K562 (cell line): ENCODE results near the gene ABCA3. TPM values are rescaled to one million over a fixed set of nuclear protein-coding genes. Genes with fewer than 3 reads are reported as not detected.

Source experiments
- ATAC-seq: fragments of 200-7000 bp; cut with Tn5 transposase; 3 replicates; pipeline ENCODE4 v1.9.1; 2020; ENCODE audit warnings: moderate library complexity
- BruUV-seq: library from RNA; stranded (reverse); fragments of 400-500 nt; replicated peaks from 2 replicates; lab custom pipeline; 2021; lab: Mats Ljungman, UMichigan
- CTCF ChIA-PET: fragments of 300-600 bp; formaldehyde crosslinking; extraction: SDS; loops from one replicate; lab custom pipeline; 2021; ENCODE audit warnings: low intra/inter-chr PET ratio; lab: Yijun Ruan, JAX
- POLR2A ChIA-PET: fragments of 300-600, 350-650 bp; sonication (Branson Sonifier 250); formaldehyde crosslinking; extraction: SDS; loops from one replicate; lab custom pipeline; 2021; ENCODE audit warnings: antibody characterized with exemption, inconsistent platforms; lab: Yijun Ruan, JAX
- DNase-seq, 4 experiments: peaks; one replicate each; pipeline versions ENCODE4 v3.0.0 to v3.0.0-alpha.2; 2011 to 2018; ENCODE audit warnings: low spot score in 3 of 4, mixed read lengths in 3 of 4; ENCODE audit errors: extremely low read depth in 1 of 4
- FAIRE-seq: peaks from 2 replicates; lab custom pipeline; 2011; peaks lifted over from hg19 to GRCh38; lab: Jason Lieb, UNC
- H2AFZ ChIP-seq: 2 replicates; pipeline ENCODE4 v1.6.0; 2011; ENCODE audit warnings: low read depth, low read length, control low read depth, inconsistent platforms
- H3K27ac ChIP-seq: fragments of 200-600 bp; 3 replicates; pipeline ENCODE4 v1.8.0; 2011; ENCODE audit warnings: low read depth, mild to moderate bottlenecking, control low read depth, inconsistent platforms, low read length, moderate library complexity, mixed read lengths; ENCODE audit errors: extremely low read depth
- H3K27me3 ChIP-seq, 2 experiments: fragments of 300-600 bp in 1 of 2; 2 replicates in 1 of 2; 3 replicates in 1 of 2; pipeline versions ENCODE4 v1.6.0 to v1.8.0; 2011; ENCODE audit warnings: inconsistent platforms in 2 of 2, low read length in 2 of 2, mild to moderate bottlenecking in 1 of 2, mixed read lengths in 1 of 2, moderate library complexity in 1 of 2; ENCODE audit not compliant: control insufficient read depth in 2 of 2, insufficient read depth in 2 of 2
- H3K36me3 ChIP-seq: fragments of 300-600 bp; 3 replicates; pipeline ENCODE4 v1.8.0; 2011; ENCODE audit warnings: mild to moderate bottlenecking, low read length, inconsistent platforms; ENCODE audit not compliant: control insufficient read depth, insufficient read depth
- H3K4me1 ChIP-seq, 2 experiments: fragments of 200-600 bp in 1 of 2; replicated peaks in 1 of 2; 2 replicates in 1 of 2; 3 replicates in 1 of 2; pipeline versions ENCODE4 v1.5.1 to v1.8.0; 2011; ENCODE audit warnings: inconsistent platforms in 2 of 2, low read length in 2 of 2, mild to moderate bottlenecking in 1 of 2, mixed read lengths in 1 of 2, moderate library complexity in 1 of 2; ENCODE audit not compliant: control insufficient read depth in 2 of 2, insufficient read depth in 2 of 2
- H3K4me2 ChIP-seq: 2 replicates; pipeline ENCODE4 v1.6.1; 2011; ENCODE audit warnings: low read length, control low read depth, inconsistent platforms, mixed read lengths; ENCODE audit not compliant: insufficient read depth
- H3K4me3 ChIP-seq: fragments of 200-600 bp; sonication (generic), shearing (Covaris generic); 2 replicates; pipeline ENCODE4 v1.5.1; 2016; ENCODE audit warnings: control low read depth, inconsistent platforms
- H3K79me2 ChIP-seq: fragments of 200-600 bp; 3 replicates; pipeline ENCODE4 v1.8.0; 2011; ENCODE audit warnings: low read length, inconsistent platforms; ENCODE audit not compliant: control insufficient read depth, insufficient read depth
- H3K9ac ChIP-seq, 2 experiments: 2 replicates each; pipeline versions ENCODE4 v1.6.0 to v1.6.1; 2011; ENCODE audit warnings: low read depth in 2 of 2, low read length in 2 of 2, control low read depth in 1 of 2, inconsistent platforms in 1 of 2, mild to moderate bottlenecking in 1 of 2, mixed read lengths in 1 of 2; ENCODE audit not compliant: insufficient read depth in 1 of 2
- H3K9me1 ChIP-seq: one replicate; pipeline ENCODE4 v1.6.0; 2011; ENCODE audit warnings: inconsistent platforms, mild to moderate bottlenecking, low read length, moderate library complexity; ENCODE audit not compliant: control insufficient read depth, insufficient read depth
- H3K9me3 ChIP-seq: replicated peaks from 2 replicates; pipeline ENCODE4 v1.5.1; 2011; ENCODE audit warnings: low read depth, low read length, inconsistent platforms; ENCODE audit not compliant: control insufficient read depth, insufficient read depth
- H4K20me1 ChIP-seq: replicated peaks from 2 replicates; pipeline ENCODE4 v1.6.1; 2011; ENCODE audit warnings: low read length, inconsistent platforms, mixed read lengths; ENCODE audit not compliant: control insufficient read depth, insufficient read depth
- DIDO1 ChIP-seq: fragments of 450-650 bp; IDR thresholded peaks from 2 replicates; pipeline ENCODE4 v1.6.1; 2016; ENCODE audit warnings: low read depth, missing biosample characterization, missing genetic modification characterization
- FOXM1 ChIP-seq, 2 experiments: fragments of 450-650 bp in 1 of 2; sonication (generic) in 1 of 2; formaldehyde crosslinking in 1 of 2; IDR thresholded peaks; 2 replicates each; pipeline versions ENCODE4 v1.6.1 to v1.9.0; 2017 to 2022; ENCODE audit warnings: low read depth in 2 of 2, mild to moderate bottlenecking in 2 of 2, missing genetic modification reagents in 1 of 2, moderate library complexity in 1 of 2
- HLTF ChIP-seq: fragments of 450-650 bp; IDR thresholded peaks from 2 replicates; pipeline ENCODE4 v1.6.1; 2016
- MCM5 ChIP-seq: fragments of 450-650 bp; IDR thresholded peaks from 2 replicates; pipeline ENCODE4 v1.6.1; 2016; ENCODE audit warnings: low read depth
- POLR2AphosphoS5 ChIP-seq: IDR thresholded peaks from 2 replicates; pipeline ENCODE4 v1.6.1; 2011; ENCODE audit warnings: mild to moderate bottlenecking, low read depth, low read length, moderate library complexity; ENCODE audit not compliant: control insufficient read depth, insufficient read depth
- PREB ChIP-seq: sonication (generic); formaldehyde crosslinking; IDR thresholded peaks from 2 replicates; pipeline ENCODE4 v1.8.1; 2023; ENCODE audit warnings: mild to moderate bottlenecking, missing genetic modification reagents
- RBM17 ChIP-seq: fragments of 200-400 bp; formaldehyde crosslinking; IDR thresholded peaks from 2 replicates; pipeline ENCODE4 v1.6.1; 2017; ENCODE audit warnings: low read depth, mild to moderate bottlenecking, low read length, borderline replicate concordance
- REST ChIP-seq, 2 experiments: fragments of 450-650 bp; formaldehyde crosslinking in 1 of 2; IDR thresholded peaks; 2 replicates each; pipeline versions ENCODE4 v1.4.0 to v1.6.1; 2014 to 2020; ENCODE audit warnings: mild to moderate bottlenecking in 2 of 2, borderline replicate concordance in 1 of 2, low read depth in 1 of 2
- SMAD4 ChIP-seq: fragments of 250-450 bp; sonication (Bioruptor Pico); conservative IDR thresholded peaks from 2 replicates; pipeline ENCODE4 v1.8.0; 2021; ENCODE audit warnings: inconsistent platforms, mild to moderate bottlenecking, moderate library complexity
- ZKSCAN1 ChIP-seq: fragments of 150-350 bp; IDR thresholded peaks from 2 replicates; pipeline ENCODE4 v1.6.1; 2016; ENCODE audit warnings: low read depth, low read length
- ZNF12 ChIP-seq: sonication (generic); formaldehyde crosslinking; IDR thresholded peaks from 2 replicates; pipeline ENCODE4 v1.4.0; 2020; ENCODE audit warnings: mild to moderate bottlenecking, missing genetic modification reagents
- ZNF121 ChIP-seq: sonication (generic); formaldehyde crosslinking; conservative IDR thresholded peaks from 2 replicates; pipeline ENCODE4 v1.8.0; 2022; ENCODE audit warnings: missing genetic modification reagents
- ZNF263 ChIP-seq: sonication (generic); formaldehyde crosslinking; IDR thresholded peaks from 2 replicates; pipeline ENCODE4 v1.8.0; 2022; ENCODE audit warnings: mild to moderate bottlenecking, missing genetic modification reagents, borderline replicate concordance
- ZNF561 ChIP-seq: fragments of 450-650 bp; formaldehyde crosslinking; conservative IDR thresholded peaks from 2 replicates; pipeline ENCODE4 v1.4.0; 2020; ENCODE audit warnings: mild to moderate bottlenecking, moderate library complexity
- WGBS: fragments of 100-300 bp; shearing (Covaris generic); methylation state at CpG from one replicate; pipeline ENCODE4 v1.1.6; 2016; ENCODE audit warnings: low coverage, mixed read lengths; ENCODE audit not compliant: insufficient coverage; ENCODE audit errors: missing lambda C conversion rate; 5-methylcytosine and 5-hydroxymethylcytosine counted together
- in situ Hi-C: fragments of 300-500 bp; cut with MboI; formaldehyde crosslinking; loops from 4 replicates; pipeline ENCODE4 v1.15.0; 2018; ENCODE audit warnings: inconsistent platforms, mixed read lengths
- intact Hi-C: fragments of 100-400 bp; cut with micrococcal nuclease; formaldehyde crosslinking; loops from 2 replicates; pipeline ENCODE4 v1.14.2; 2022
- polyA plus RNA-seq, 8 experiments: library from polyadenylated mRNA; depleted of rRNA in 4 of 8; stranded (reverse) in 5 of 8; unstranded in 3 of 8; fragments of >200 nt; fragmentation: Nextera tagmentation in 2 of 8; fragmentation: Illumina TruSeq in 1 of 8; extraction: Ambion mirVana in 2 of 8; extraction: Trizol in 1 of 8; gene quantifications; 2 replicates each; pipeline versions ENCODE4 v1.2.1 to v1.2.3, GENCODE V29; 2011 to 2014; ENCODE audit warnings: inconsistent platforms in 1 of 8, missing spikeins in 1 of 8
- total RNA-seq, 7 experiments: library from RNA; depleted of rRNA in 6 of 7; stranded (reverse); fragments of >200 nt in 6 of 7; fragmentation: Illumina TruSeq in 2 of 7; extraction: Trizol in 2 of 7; gene quantifications; 2 replicates each; pipeline versions ENCODE4 v1.2.1 to v1.2.3, GENCODE V29; 2011 to 2021; ENCODE audit warnings: low replicate concordance in 1 of 7

Gene ABCA3
- total and polyA plus RNA-seq, 9 of the 15 experiments (the other 6 are each of a cell fraction or from before 2014, with no cell fraction given) = 0.66 to 23.7 (median 6.9) TPM

DNA sequence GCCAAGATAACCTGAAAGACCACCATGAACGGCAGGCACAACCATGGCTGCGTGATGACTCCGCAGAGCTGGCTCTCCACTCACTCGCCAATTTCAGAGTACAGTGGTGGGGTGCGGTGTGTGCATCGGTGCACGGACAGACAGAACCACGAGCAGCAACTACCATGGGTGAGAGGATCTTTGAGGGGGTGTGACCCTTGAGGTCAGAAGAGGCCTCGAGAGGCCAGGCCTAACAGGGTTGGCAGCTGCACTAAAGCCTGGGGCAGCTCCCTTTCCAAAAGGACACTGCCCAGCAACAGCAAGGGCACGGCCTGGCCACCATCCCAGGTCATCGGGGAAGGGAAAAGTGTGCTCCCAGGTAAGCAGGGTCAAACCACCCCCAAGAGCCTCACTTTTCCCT, 87.2 kb downstream of the ABCA3 start:
- H3K9ac ChIP-seq = no peak overlapping the region
- no peak overlapping the region for H2AFZ ChIP-seq
- peaks cover 75% of the 10 kb centered on the region for H3K36me3 ChIP-seq
- BruUV-seq = no TSS peak
- intact Hi-C loops (loop anchor here (5.0 kb wide), 1 partner anchor 56 kb away; the partner anchor contains the start of gene CASKIN1), in situ Hi-C loops (no loop called here)
- H3K27me3 ChIP-seq = no peaks in the 10 kb centered on the region
- H3K4me2 ChIP-seq = no peak overlapping the region
- peaks cover 46% of the 10 kb centered on the region for H3K79me2 ChIP-seq
- ChIA-PET CTCF (no interaction called here), POLR2A (interaction anchor here (0.6 to 3.5 kb wide), 7 partner anchors 10 to 250 kb away, joined by 3 to 28 read pairs (median 4); partner anchors contain the start of gene TRAF7)
- H3K27ac ChIP-seq = no peak overlapping the region; the same call in 2 of the 3 replicates
- ATAC-seq (no peak), DNase-seq (no peak), FAIRE-seq (no peak)
- H4K20me1 ChIP-seq = 0 out of 2 replicates have a peak, but pooled peaks cover 3% of the 10 kb centered on the region
- H3K4me1 ChIP-seq = peaks cover 8 to 24% of the 10 kb centered on the region in 2 experiments
- no peaks in the 10 kb centered on the region for H3K9me1 ChIP-seq
- 79% methylated on average over 7 of the region's 11 CpGs for WGBS
- H3K9me3 ChIP-seq = no peaks in the 10 kb centered on the region
- H3K4me3 ChIP-seq = no peak overlapping the region
- no peak for TF ChIP-seq ZNF561
- no peak for TF ChIP-seq POLR2AphosphoS5
- no peak for TF ChIP-seq PREB (CRISPR knock-in tag)
- no peak for TF ChIP-seq ZNF121
- no peak for TF ChIP-seq FOXM1 (IDR thresholded peaks at IDR 0.05; ENCODE audit: low read depth)
- no peak for TF ChIP-seq FOXM1 (CRISPR knock-in tag; IDR thresholded peaks at IDR 0.05; ENCODE audit: low read depth)
- TF ChIP-seq MCM5 = no peak
- TF ChIP-seq RBM17 = no peak
- no peak for TF ChIP-seq ZKSCAN1
- TF ChIP-seq DIDO1 (tag) = no peak
- no peak for TF ChIP-seq SMAD4 (CRISPR knock-in tag)
- no peak for TF ChIP-seq ZNF263 (CRISPR knock-in tag)
- no peak for TF ChIP-seq HLTF
- no peak for TF ChIP-seq ZNF12 (CRISPR knock-in tag)
- TF ChIP-seq REST (IDR thresholded peaks at IDR 0.05; ENCODE audit: borderline replicate concordance) = no peak
- TF ChIP-seq REST (CRISPR knock-in tag; IDR thresholded peaks at IDR 0.05; ENCODE audit: low read depth) = no peak
